NCI-H2081 (cell line): ENCODE data around the gene CTSD.
A peak's percentile ranks its signal among the peaks of the same experiment; 100 is the strongest.
"Not testable (repeated sequence)": the region's sequence is repeated elsewhere in the genome, so short reads cannot be mapped to it uniquely, and the experiment has no call there.

Experiments
- DNase-seq, 2 experiments: peaks; one replicate each; lab custom pipeline; 2025; lab: John Stamatoyannopoulos, UW

CTSD gene

GRCh38 chr11:1763796-1764661, at the start of gene CTSD:
Gene CTSD, minus strand, starts transcription at chr11:1763927. Its CDS starts 68 bp downstream, at chr11:1763859.
- DNase-seq, result peak; percentile 69 to 77

DNA sequence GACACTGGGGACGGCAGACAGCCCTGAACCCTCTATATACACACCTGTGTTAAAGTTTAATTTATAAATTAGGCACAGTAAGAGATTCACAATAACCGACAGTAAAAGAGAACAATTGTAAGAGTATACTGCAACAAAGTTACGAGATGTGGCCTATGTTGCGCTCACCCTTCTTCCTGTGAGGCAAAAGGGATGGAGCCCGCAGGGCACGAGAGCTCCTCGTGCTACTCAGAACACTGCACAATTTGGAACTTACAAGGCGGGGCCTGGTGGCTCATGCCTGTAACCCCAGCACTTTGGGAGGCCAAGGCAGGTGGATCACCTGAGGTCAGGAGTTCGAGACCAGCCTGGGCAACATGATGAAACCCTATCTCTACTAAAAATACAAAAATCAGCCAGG, 49.6 kb upstream of the CTSD start:
- DNase-seq, result not testable (repeated sequence)

GRCh38 chr11:1812801-1813200, 49.1 kb upstream of the CTSD start:
- no peak for DNase-seq

DNA sequence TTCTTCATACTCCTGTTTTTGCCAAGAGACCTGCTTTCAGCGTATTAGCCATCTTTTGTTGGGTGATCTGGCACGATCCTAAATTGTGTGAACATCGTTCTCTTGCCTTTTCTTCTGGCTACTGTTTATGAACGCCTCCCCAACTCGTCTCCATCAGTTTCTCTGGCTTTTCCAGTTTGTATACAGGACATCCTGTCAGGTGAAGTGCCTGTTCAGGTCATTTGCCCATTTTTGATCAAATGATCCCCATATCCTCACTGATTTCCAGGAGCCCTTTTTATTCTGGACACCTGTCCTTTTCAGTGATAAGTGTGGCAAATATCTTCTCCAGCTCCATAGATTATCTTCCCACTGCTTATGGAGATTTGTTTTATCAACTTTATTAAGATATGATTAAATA, 48.5 kb upstream of the CTSD start:
- no peak for DNase-seq

DNA sequence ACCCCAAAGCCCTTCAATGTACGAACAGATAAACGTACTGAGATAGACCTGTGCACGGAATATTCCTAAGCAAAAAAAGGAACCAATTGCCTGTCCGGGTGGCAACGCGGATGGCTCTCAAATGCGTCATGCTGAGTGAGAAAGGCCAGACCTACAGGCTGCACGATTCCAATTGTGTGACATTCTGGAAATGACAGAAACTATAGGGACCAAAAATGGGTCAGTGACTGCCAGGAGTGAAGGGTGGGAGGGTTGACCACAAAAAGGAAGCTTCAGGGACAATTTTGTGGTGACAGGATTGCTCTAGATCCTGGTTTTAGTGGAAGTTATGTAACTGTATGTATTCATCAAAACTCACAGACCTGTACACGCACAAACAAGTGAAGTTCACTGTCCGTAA, 47.0 kb upstream of the CTSD start:
- DNase-seq, result no peak

DNA sequence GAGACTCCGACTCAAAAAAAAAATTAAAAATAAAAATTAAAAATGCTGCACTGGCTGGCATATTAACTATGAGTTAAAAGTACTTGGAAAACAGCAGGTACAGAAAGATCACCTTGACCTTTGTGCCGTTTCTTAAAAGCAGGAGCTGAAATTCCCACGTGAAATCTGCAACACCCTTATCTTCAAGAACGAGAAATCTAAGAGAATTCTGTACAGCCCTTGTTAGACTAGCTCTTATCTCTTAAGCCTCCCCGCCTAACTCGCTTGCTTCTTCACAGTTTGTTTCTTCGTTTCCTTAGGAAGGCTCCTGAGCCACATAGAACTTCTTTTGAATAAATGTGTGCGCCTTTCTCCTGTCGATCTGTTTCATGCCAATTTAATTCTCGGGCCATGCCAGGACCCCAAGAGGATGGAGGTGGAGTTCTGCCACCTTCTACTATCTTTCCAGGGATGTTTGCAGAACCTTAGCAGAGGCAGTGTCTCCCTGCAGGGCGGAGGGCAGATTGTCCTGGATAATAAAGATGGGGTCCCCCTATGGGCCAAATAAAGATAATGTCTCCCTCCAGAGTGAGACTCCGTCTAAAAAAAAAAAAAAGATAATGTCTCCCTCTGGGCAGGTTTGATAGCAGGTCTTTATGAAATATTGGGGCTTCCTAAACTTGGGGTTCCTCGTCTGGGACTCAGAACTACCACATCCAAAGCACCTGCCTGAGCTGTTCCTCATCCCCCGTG, 43.7 kb upstream of the CTSD start:
- DNase-seq, result no peak

- no peak for DNase-seq
Measured at GRCh38 chr11:1805525-1805924, 41.8 kb upstream of the CTSD start.

DNA sequence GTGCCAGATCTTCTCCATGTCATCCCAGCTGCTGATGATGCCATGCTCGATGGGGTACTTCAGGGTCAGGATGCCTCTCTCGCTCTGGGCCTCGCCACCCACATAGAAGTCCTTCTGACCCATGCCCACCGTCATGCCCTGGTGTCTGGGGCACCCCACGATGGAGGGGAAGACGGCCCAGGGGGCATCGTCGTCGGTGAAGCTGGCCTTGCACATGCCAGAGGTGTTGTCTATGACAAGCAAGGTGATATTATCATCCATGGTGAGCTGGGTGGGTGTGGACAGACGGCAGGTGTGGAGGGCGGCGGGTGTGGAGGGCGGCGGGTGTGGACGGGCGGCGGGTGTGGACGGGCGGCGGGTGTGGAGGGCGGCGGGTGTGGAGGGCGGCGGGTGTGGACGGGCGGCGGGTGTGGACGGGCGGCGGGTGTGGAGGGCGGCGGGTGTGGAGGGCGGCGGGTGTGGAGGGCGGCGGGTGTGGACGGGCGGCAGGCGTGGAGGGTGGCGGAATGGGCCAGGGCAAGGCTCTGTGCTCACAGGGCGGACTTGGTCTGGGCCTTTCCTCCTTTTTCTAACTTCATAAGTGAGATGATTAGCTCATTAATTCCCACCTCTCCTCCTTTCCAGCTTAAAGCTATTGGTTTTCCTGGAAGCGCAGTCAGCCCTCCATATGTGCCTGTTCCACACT, 40.2 kb upstream of the CTSD start:
- not testable (repeated sequence) for DNase-seq

DNA sequence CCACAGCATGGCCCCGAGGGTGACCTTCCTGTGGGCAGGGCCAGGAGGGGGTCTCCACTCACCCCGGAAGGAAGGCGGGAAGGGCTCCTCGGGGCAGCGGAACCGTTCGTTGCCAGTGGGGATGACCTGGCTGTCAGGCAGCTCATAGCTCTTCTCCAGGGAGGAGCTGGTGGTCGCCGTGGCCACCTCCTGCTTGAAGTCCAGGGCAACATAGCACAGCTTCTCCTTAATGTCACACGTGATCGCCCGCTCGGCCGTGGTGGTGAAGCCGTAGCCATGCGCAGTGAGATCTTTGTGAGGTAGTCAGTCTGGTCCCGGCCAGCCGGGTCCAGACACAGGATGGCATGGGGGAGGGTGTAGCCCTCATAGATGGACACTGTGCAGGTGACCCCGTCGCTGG, 39.5 kb upstream of the CTSD start:
- no peak for DNase-seq

DNA sequence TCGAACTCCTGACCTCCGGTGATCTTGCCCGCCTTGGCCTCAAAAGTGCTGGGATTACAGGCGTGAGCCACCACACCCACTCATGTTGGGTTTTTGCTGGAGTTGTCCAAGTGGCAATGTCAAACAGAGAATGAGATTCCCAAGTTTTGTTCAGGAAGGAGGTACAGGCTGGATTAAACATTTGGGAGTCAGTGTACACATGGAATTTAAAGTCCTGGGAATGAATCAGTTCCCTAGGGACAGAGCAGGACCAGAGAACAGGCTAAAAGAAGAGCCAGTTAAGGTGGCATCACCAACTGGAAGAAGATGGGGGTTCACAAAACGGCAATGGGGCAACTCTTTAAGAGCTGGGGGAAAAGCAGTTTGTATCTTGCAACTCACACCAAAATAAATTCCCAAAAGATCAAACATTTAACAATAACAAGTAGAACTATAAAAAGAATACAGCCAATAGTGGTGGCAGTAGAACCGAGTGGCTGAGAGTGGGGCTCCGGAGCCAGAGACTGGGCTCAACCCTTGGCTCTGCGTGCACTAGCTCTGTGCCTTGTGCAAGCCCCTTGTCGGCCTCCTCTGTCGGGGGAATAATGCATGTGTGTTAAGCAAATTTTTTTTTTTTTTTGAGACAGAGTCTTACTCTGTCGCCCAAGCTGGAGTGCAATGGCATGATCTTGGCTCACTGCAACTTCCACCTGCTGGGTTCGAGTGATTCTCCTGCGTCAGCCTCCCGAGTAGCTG, 33.8 kb upstream of the CTSD start:
- no peak for DNase-seq

DNA sequence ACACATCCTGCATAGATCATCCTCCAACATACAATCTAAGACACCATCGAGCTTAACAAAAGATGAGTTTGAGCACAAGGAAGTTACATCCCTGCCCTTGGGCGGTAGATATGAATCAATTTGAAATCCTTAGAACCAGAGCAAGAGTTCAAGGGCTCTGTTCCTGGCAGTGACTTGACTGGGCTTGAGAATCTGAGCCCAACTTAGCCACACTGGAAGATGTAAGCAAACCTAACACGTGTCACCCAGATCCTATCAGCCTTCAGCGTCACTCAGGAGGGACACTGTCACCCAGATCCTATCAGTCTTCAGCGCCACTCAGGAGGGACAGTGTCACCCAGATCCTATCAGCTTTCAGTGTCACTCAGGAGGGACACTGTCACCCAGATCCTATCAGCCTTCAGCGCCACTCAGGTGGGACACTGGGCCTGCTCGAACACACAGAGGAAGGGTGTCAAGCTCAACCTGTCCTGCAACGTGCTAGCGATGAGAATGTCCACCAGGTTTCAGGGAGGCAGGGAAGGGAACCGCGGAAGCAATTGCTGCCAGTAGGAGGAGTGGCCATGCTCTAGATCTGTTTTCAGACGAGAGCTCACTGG, 32.8 kb upstream of the CTSD start:
- no peak for DNase-seq

GRCh38 chr11:1793081-1793480, 29.4 kb upstream of the CTSD start:
- DNase-seq, result no peak

DNA sequence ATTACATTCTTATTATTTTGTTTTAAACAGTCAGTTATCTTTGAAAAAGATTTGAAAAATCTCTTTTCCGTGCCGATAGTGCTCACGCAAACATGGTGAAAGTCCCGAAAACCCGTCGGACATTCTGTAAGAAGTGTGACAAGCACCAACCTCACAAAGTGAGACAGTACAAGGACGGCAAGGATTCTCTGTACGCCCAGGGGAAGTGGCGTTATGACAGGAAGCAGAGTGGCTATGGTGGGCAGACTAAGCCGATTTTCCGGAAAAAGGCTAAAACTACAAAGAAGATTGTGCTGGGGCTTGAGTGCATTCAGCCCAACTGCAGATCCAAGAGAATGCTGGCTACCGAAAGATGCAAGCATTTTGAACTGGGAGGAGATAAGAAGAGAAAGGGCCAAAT, 28.7 kb upstream of the CTSD start:
- DNase-seq, result no peak

DNA sequence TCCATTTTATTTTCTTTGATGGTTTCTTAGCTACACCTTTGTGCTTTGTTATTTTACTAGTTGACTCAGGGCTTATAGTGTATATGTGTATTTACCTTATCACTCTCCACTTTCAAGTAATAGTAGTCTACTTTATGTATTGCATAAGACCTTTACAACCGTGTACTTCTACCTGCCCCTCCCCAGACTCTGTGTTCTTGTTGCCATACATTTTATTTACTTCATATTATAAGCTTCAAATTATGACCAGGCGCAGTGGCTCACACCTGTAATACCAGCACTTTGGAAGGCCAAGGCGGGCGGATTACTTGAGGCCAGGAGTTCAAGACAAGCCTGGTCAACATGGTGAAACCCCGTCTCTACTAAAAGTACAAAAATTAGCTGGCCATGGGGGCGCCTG, 28.2 kb upstream of the CTSD start:
- DNase-seq, result no peak

DNA sequence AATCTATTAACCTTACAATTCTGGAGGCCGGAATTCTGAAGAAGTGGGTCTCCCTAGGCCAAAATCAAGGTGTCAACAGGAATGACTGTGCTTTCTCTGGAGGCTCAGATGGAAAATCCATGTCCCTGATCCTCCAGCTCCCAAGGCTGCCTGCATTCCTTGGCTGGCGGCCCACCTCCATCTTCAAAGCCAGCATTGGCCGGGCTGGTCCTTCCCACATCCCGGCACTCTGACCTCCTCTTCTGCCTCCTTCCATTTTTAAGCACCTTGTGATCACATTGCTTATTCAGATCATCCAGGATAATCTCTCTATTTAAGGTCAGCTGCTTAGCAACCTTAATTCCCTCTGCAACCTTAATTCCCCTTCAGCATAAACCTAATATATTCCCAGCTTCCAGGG, 22.7 kb upstream of the CTSD start:
- DNase-seq, result no peak

- DNase-seq, result no peak
Measured at GRCh38 chr11:1785749-1786413, 22.2 kb upstream of the CTSD start.

GRCh38 chr11:1784761-1785650, 21.3 kb upstream of the CTSD start:
- no peak for DNase-seq

- no peak for DNase-seq
Measured at GRCh38 chr11:1783725-1784529, 20.2 kb upstream of the CTSD start.
